Testis (tissue), 2 donors: ENCODE data around the gene C17orf113.

Experiments
- CTCF ChIP-seq, 3 experiments: fragments of 450-650 bp in 2 of 3; fragments of 200-600 bp in 1 of 3; sonication (generic) in 1 of 3; IDR thresholded peaks; one replicate each; pipeline ENCODE4 v1.5.1; 2016 to 2019; ENCODE audit warnings: antibody characterized with exemption in 3 of 3, mild to moderate bottlenecking in 2 of 3, moderate library complexity in 1 of 3
- POLR2A ChIP-seq: fragments of 450-650 bp; IDR thresholded peaks from one replicate; pipeline ENCODE4 v1.6.1; 2017; ENCODE audit warnings: antibody characterized with exemption, mild to moderate bottlenecking, moderate library complexity

- TF ChIP-seq CTCF (IDR thresholded peaks at IDR 0.05) (no peak), POLR2A (no peak)
Observed at GRCh38 chr17:42098730-42099399, 48.5 kb upstream of the C17orf113 start.
